GM13976 (cell line): ENCODE data around the gene PEMT.

ENCODE experiments used
- DNase-seq: peaks from one replicate; pipeline ENCODE4 v3.0.0; 2012; ENCODE audit warnings: low spot score
- CTCF ChIP-seq: IDR thresholded peaks from 2 replicates; pipeline ENCODE4 v1.5.1; 2012; ENCODE audit warnings: borderline replicate concordance, mild to moderate bottlenecking; ENCODE audit not compliant: insufficient read depth; ENCODE audit errors: extremely low read depth, missing control alignments, control extremely low read depth
- in situ Hi-C: fragments of 300-500 bp; cut with MboI; formaldehyde crosslinking; loops from one replicate; pipeline ENCODE4 v1.12.0; 2022; ENCODE audit warnings: low sequenced_read_pairs, mixed read lengths, inconsistent platforms; ENCODE audit not compliant: unreplicated experiment

PEMT gene

GRCh38 chr17:17540935-17541639 lies 50.4 kb downstream of the PEMT start:
- no peak for DNase-seq
- in situ Hi-C loops: no loop called here

GRCh38 chr17:17540278-17540906 lies 51.1 kb downstream of the PEMT start:
- TF ChIP-seq CTCF: no peak
- DNase-seq: no peak
- in situ Hi-C loops: no loop called here

More at GRCh38 chr17:17540935-17541639, 50.4 kb downstream of the PEMT start:
- no peak for TF ChIP-seq CTCF

GRCh38 chr17:17539591-17539990 lies 51.9 kb downstream of the PEMT start:
- no peak for DNase-seq
- in situ Hi-C loops: no loop called here
- TF ChIP-seq CTCF: no peak

GRCh38 chr17:17538417-17539391 lies 52.8 kb downstream of the PEMT start:
- DNase-seq: no peak
- in situ Hi-C loops: no loop called here

GRCh38 chr17:17537311-17538099 lies 54.0 kb downstream of the PEMT start:
- no peak for TF ChIP-seq CTCF
- in situ Hi-C loops: no loop called here
- DNase-seq: no peak

More at GRCh38 chr17:17538417-17539391, 52.8 kb downstream of the PEMT start:
- TF ChIP-seq CTCF: no peak

- in situ Hi-C loops: no loop called here
- TF ChIP-seq CTCF: no peak
- DNase-seq: no peak
Measured at GRCh38 chr17:17536702-17537101, 54.8 kb downstream of the PEMT start.
